Activated CD8-positive, alpha-beta memory T cell treated with anti-CD3 and anti-CD28 coated beads for 24 hours (primary cell): ENCODE results near the gene RPA1.
"Not testable (repeated sequence)": the region's sequence is repeated elsewhere in the genome, so short reads cannot be mapped to it uniquely, and the experiment has no call there.

ENCODE experiments used
- DNase-seq: peaks from one replicate; pipeline ENCODE4 v3.0.0-alpha.2; 2020

The RPA1 gene

DNA sequence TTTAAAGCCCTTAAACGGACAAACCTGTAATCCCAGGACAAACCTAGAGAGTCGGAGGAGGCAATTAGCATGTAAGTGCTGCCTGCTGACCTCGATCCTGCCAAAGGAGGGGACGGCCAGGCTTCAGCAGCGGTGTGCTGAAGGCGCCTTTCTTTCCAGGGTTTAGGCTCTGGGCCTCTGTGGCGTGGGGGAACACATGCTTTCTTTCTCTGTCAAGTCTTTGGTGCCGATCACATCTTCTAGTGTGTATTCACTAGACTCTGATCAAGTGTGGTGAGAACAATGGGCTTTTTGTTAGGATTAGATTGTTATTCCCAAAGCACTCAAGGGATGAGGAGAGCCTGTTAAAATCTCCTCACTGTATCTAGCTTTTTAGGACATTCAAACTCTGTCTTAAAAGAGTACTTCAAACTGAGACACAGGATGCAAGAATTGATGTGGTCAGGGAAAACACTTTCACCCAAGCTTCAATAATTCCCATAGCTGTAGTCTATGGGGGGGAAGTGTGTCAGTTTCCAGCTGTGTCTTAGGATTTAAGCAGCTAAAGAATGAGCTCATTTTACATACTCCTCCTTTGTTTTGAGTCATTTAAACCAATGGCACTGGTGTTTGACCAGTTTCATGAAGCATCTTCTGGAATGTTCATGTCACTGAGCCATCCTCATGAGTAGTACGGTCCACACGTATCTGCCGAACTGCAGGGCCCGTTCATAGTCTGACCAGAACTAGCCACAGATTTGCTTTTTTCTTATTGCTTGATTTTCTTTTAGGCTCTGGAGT lies 51.2 kb downstream of the RPA1 start:
- no peak for DNase-seq

GRCh38 chr17:1882836-1883235 lies 53.0 kb downstream of the RPA1 start:
- DNase-seq: no peak

DNA sequence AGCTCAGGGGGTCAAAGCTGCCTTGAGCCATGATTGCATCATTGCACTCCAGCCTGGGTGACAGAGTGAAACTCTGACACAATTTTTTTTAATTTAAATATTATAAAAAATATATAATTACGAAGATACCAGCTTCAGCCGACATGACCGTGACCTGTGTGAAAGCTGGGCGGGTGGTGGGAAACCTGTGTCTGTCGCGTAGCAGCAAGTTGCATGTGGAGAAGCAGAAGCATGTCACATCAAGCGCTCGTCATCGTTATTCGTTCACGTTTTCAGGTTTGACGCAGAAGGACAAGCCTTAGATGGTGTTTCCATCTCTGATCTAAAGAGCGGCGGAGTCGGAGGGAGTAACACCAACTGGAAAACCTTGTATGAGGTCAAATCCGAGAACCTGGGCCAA lies 53.7 kb downstream of the RPA1 start:
- no peak for DNase-seq

- no peak for DNase-seq
These were observed 58.9 kb downstream of the RPA1 start for GRCh38 chr17:1888741-1889140.

- no peak for DNase-seq
These were observed 61.1 kb downstream of the RPA1 start for GRCh38 chr17:1890758-1891450.

DNA sequence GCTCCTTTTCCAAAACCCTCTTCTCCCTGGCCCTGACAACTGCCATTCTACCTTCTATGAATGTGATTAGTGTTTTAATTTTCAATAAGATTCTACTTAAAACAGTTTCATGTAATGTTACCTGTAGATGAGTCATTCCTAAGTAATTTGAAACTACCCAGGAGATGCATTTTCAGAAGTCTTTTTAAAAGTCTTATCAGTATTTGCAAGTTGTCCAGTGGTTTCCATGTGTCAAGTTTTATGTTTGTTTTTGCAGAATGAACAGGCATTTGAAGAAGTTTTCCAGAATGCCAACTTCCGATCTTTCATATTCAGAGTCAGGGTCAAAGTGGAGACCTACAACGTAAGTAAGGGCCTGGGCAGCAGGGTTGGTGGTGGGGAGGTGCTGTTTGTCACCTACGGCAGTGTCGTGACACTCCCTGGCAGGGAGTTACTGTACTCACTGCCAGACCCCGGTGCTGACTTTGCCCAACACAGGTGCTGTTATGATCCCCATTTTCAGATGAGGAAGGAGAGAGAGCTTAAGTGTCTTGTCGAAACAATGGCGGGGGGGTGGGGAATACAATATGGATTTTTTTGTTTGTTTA lies 65.0 kb downstream of the RPA1 start:
- no peak for DNase-seq

- not testable (repeated sequence) for DNase-seq
These were observed 65.7 kb downstream of the RPA1 start for GRCh38 chr17:1895479-1895878.

DNA sequence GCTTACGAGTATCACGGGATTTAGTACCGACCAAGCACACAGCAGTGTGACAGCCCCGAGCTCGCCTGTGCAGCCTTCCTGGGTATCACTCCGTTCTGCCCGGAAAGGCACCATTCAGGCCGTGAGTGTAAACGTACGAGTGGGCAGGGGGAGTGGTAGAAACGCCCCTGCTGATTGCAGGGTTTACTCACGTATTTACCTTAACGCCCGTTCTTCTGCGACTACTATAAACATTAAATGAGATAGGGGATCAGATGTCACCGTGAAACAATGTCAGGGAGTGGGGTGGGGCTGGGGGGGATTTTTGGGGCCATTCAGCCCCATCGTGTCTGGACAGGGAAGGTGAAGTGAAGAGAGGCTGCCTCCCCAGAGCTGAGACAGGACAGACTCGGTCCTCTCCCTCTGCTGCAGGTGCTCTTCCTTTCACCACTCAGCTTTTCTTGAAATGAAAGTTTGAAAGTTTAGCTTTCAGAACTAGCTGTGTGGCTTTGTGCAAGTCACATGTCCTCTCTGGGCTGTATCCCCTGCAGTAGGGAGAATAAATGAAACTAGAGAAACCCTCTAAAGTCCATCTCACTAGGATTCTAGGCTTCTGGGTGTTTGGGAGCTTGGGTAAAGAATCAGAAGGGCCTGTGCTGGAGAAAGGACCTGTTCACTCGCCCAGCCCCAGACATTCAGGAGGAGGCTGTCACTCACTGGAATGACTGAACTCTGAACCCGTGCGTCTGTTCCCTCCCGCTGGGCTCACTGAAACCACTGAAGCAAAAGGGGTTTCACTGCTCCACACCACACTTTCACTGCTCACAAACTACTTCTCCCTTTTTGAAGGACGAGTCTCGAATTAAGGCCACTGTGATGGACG lies 66.7 kb downstream of the RPA1 start:
- no peak for DNase-seq

GRCh38 chr17:1897105-1897656 lies 67.4 kb downstream of the RPA1 start:
- no peak for DNase-seq

DNA sequence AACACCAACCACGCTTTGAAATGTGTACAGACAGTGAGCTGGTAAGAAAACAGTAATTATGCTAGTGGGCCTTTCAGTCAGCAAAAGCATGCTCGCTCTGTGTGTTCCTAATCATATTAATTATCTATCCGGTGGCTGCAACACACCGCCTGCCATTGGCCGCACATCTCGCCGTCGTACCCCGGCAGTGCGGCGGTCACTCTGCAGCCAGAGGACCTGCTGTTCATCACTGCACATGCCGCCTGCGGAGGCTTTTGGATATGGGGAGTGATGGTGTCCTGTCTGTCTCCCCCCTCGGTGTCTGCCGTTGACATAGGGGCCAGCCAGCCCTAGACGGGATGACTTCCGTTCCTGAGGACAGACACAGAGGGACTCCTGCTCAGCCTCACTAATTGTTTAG lies 68.5 kb downstream of the RPA1 start:
- no peak for DNase-seq

DNA sequence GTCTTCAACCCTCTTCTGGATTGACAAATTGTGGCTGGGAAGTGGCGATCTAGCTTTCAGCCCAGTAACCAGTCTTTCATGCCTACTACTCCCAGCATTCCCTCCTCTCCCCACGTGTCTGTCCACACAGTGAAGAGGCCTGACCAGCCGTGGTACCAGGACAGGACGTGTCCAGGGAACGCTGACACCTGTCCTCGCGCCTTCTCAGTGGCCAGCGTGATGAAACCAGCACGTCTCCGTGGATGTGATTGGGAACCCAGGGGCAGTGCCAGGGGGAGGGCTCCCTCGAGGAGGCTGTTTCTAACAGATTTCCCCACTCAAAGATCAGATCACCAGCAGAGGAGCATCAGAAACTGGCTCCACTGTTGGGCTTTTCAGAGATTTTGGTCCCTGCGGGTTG lies 69.1 kb downstream of the RPA1 start:
- no peak for DNase-seq

- DNase-seq: no peak
These were observed 69.7 kb downstream of the RPA1 start for GRCh38 chr17:1899403-1900000.

- no peak for DNase-seq
These were observed 74.7 kb downstream of the RPA1 start for GRCh38 chr17:1904273-1905182.

- no peak for DNase-seq
These were observed 75.5 kb downstream of the RPA1 start for GRCh38 chr17:1905190-1905913.

- no peak for DNase-seq
These were observed 76.9 kb downstream of the RPA1 start for GRCh38 chr17:1906662-1907101.

DNA sequence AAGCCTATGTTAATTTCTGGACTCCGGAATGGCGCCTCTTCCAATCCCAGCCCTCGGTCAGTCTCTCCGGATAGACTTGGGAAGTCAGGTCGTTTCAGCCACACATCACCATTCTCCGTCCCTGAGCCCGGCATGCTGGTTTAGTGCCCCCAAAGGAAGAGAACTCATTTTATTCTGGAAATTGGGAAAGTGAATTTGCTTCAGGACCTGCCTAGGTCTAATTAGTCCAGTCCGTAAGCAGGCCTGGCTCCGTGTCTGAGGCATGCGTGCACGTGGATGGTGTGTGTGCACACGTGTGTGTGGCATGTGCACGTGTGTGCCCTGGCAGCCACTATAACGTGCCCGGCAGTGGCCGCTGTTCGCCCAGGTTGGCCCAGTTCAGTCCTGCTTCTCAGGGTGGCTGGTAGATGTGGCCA lies 77.4 kb downstream of the RPA1 start:
- DNase-seq: no peak

DNA sequence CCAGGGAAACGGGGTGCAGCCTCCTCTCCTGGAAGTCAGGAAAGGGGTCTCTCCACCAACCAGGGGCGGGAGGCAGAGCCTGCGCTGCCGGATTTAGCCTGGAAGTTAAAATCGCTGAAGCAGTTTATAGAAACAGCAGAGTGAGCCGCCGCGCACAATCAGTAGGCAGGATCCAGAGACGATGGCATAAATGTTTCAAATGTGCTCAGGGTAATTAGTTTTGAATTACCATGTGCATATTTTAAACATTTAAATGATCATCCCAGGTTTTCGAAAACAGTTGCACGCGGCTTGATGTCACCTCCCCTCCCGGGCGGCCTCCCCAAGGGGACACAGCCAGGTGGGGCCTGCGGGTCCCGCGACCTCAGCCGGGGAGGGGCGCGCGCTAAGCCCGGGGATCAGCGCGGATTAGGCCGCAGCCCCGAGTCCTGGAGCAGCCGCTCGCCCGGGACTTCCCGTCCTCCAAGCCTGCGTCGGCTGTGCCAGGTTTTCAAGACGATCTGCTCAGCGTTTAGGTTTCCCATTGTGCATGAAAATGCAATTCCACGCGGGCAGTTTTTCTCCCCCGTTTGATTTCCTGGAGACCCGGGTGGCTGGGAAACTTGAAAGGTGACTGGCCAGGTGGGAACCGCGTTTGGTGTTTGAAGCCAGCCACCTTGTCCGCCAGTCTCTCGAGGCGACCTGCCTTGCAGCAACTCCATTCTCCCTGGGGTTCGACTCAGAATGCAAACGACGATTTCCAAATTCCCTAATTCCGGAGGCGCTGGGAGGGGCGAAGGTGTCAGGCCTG lies 78.3 kb downstream of the RPA1 start:
- DNase-seq: peak; percentile 60

DNA sequence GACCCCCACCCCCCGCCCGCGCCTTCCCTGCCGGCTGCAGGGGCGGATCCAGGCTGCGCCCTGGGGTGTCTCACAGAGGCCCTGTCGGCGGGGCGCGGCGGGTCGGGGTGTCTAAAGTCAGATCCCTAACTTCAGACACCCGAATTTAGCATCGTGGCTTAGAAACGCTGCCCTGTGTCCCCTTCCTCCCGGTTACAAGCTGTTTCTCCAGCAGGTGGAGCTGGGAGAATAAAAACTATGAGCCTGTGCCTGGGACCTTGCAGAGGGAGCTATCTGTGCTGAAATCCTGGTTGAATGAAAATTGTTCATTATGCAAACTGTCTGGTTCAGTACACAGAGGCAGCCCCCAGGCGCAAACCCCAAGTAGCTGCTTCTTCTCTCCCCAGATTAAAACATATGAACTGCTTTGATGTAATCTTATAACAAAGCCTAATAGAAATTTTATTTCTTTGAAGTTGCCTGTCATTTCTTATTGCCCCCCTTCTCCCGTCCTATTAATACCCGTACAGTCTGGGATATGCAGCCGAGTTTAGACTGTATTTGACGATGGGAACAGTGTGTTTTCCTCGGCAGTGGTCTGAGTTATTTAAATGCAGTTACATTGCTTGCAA lies 79.0 kb downstream of the RPA1 start:
- DNase-seq: peak; percentile 59

DNA sequence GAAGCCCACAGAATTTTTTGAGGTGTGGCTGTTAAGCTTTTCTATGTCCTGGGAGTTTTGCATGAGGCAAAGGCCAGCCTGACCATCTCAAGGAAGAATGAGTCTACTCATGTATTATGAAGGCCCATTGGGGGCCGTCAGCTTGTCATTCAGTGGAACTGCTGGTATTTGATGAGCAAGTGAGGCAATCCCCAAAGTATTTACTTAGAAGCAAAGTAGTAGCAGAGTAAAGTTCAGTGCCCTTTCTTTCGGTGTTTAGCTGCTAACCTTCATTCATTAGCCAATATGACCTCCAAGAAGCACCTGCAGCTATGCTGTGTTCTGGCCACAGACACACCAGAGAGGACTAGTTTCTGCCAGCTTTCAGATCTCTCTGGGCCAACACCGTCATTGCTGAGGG lies 80.2 kb downstream of the RPA1 start:
- no peak for DNase-seq
